Transverse colon (tissue), 4 donors: ENCODE results near the gene PRKCE. TPM values are rescaled to one million over a fixed set of nuclear protein-coding genes. Genes with fewer than 3 reads are reported as not detected.

Source experiments
- DNase-seq: peaks from one replicate; pipeline ENCODE4 v3.0.0-alpha.2; 2019
- H3K27ac ChIP-seq, 4 donors: fragments of 200-600 bp; sonication (generic); 2 replicates each; pipeline ENCODE4 v1.5.1; 2016 to 2018; ENCODE audit warnings: inconsistent platforms in 4 of 4
- H3K27me3 ChIP-seq: fragments of 200-600 bp; sonication (generic); 2 replicates; pipeline ENCODE4 v1.5.1; 2017; ENCODE audit warnings: inconsistent platforms
- H3K36me3 ChIP-seq, 4 donors: fragments of 200-600 bp; sonication (generic); 2 replicates each; pipeline ENCODE4 v1.5.1; 2017 to 2019; ENCODE audit warnings: inconsistent platforms in 4 of 4
- H3K4me1 ChIP-seq, 4 donors: fragments of 200-600 bp; sonication (generic); 2 replicates each; pipeline ENCODE4 v1.5.1; 2017 to 2020; ENCODE audit warnings: inconsistent platforms in 4 of 4
- H3K4me3 ChIP-seq, 4 donors: fragments of 200-600 bp; sonication (generic); 1 replicate in 1 of 4; 2 replicates in 3 of 4; pipeline versions ENCODE4 v1.5.1 to v1.6.1; 2017 to 2019; ENCODE audit warnings: inconsistent platforms in 4 of 4
- H3K9me3 ChIP-seq, 2 donors: fragments of 200-600 bp; sonication (generic); 2 replicates each; pipeline ENCODE4 v1.5.1; 2017 to 2019; ENCODE audit warnings: inconsistent platforms in 2 of 2
- CTCF ChIP-seq, 5 experiments: fragments of 200-600 bp in 3 of 5; fragments of 450-650 bp in 2 of 5; sonication (generic) in 3 of 5; IDR thresholded peaks; 1 replicate in 2 of 5; 2 replicates in 3 of 5; pipeline ENCODE4 v1.5.1; 2016 to 2017; ENCODE audit warnings: antibody characterized with exemption in 5 of 5, inconsistent platforms in 3 of 5, mild to moderate bottlenecking in 2 of 5, moderate library complexity in 1 of 5
- EP300 ChIP-seq: sonication (generic); formaldehyde crosslinking; IDR thresholded peaks from one replicate; pipeline ENCODE4 v1.6.1; 2017; ENCODE audit warnings: antibody characterized with exemption, low read depth
- POLR2A ChIP-seq: fragments of 450-650 bp; IDR thresholded peaks from one replicate; pipeline ENCODE4 v1.6.1; 2016; ENCODE audit warnings: antibody characterized with exemption, mild to moderate bottlenecking, moderate library complexity
- POLR2AphosphoS5 ChIP-seq, 3 donors: sonication (generic); formaldehyde crosslinking; IDR thresholded peaks; one replicate each; pipeline ENCODE4 v1.6.1; 2016; ENCODE audit warnings: antibody characterized with exemption in 3 of 3
- WGBS, 2 donors: methylation state at CpG; one replicate each; pipeline ENCODE4 v1.1.5; 2018; ENCODE audit warnings: low coverage in 1 of 2; 5-methylcytosine and 5-hydroxymethylcytosine counted together
- in situ Hi-C, 4 donors: fragments of 200-750 bp; cut with MboI; loops; one replicate each; pipeline versions ENCODE4 v1.15.0 to v1.15.1; 2017; ENCODE audit warnings: low sequenced_read_pairs in 3 of 4, low pct_ligation_motif_present in 1 of 4, low pct_unique_long_range_greater_than_20kb in 1 of 4
- intact Hi-C: fragments of 100-400 bp; cut with DNase I; formaldehyde crosslinking; loops from one replicate; pipeline ENCODE4 v1.15.1; 2023; ENCODE audit warnings: low total_unique reads
- total RNA-seq, 4 donors: library from RNA; depleted of rRNA; stranded (reverse); fragments of >200 nt; gene quantifications; one replicate each; pipeline ENCODE4 v1.1.0, GENCODE V29; 2016

Gene PRKCE
- total RNA-seq, 4 donors from 2014 or later, result 8.6 to 20.6 (median 11.3) TPM

GRCh38 chr2:45990131-45990530, 338.7 kb downstream of the PRKCE start:
- Histone ChIP-seq H3K27ac (no peak overlapping the region), H3K9me3 (no peaks in the 10 kb centered on the region), H3K4me1 (peaks cover 17 to 53% (median 35%) of the 10 kb centered on the region in 4 donors), H3K36me3 (no peaks in the 10 kb centered on the region), H3K27me3 (no peaks in the 10 kb centered on the region), H3K4me3 (no peak overlapping the region)
- intact Hi-C loops, result loop anchor here (10.0 kb wide), 1 partner anchor 385 kb away; no protein-coding TSS in a partner anchor
- TF ChIP-seq CTCF (IDR thresholded peaks at IDR 0.05) (no peak), POLR2A (no peak), EP300 (no peak), POLR2AphosphoS5 (IDR thresholded peaks at IDR 0.05) (no peak)
- in situ Hi-C loops, result loop anchor here in 2 of 4 donors (10.0 to 25.0 kb wide), 2 partner anchors 465 to 647 kb away; no protein-coding TSS in a partner anchor
- DNase-seq, result no peak
- 90 to 94% methylated on average over 2 to 6 of the region's 6 CpGs for WGBS, 2 donors

GRCh38 chr2:45992021-45992740, 340.7 kb downstream of the PRKCE start:
- peaks cover 17 to 53% (median 35%) of the 10 kb centered on the region in 4 donors for H3K4me1 ChIP-seq
- intact Hi-C loops (loop anchor here (10.0 kb wide), 1 partner anchor 383 kb away; no protein-coding TSS in a partner anchor), in situ Hi-C loops (loop anchor here in 2 of 4 donors (10.0 to 25.0 kb wide), 2 partner anchors 463 to 645 kb away; no protein-coding TSS in a partner anchor)
- TF ChIP-seq CTCF (IDR thresholded peaks at IDR 0.05) (no peak), POLR2AphosphoS5 (IDR thresholded peaks at IDR 0.05) (peak in 2 of 3 donors; percentile 19 to 61), POLR2A (no peak), EP300 (no peak)
- peak; percentile 77 for DNase-seq
- H3K36me3 ChIP-seq, result no peaks in the 10 kb centered on the region
- H3K9me3 ChIP-seq, result no peaks in the 10 kb centered on the region
- H3K27me3 ChIP-seq, result no peaks in the 10 kb centered on the region
- no peak overlapping the region for H3K4me3 ChIP-seq
- peak overlapping the region; percentile 70 to 80 (median 78) for H3K27ac ChIP-seq
- WGBS, 2 donors, result 30 to 35% methylated on average over 6 to 11 of the region's 11 CpGs

GRCh38 chr2:45992741-45993475, 341.4 kb downstream of the PRKCE start:
- intact Hi-C loops, result loop anchor here (10.0 kb wide), 1 partner anchor 382 kb away; no protein-coding TSS in a partner anchor
- no peak for DNase-seq
- H3K27me3 ChIP-seq, result no peaks in the 10 kb centered on the region
- in situ Hi-C loops, result loop anchor here in 2 of 4 donors (10.0 to 25.0 kb wide), 2 partner anchors 462 to 644 kb away; no protein-coding TSS in a partner anchor
- WGBS, 2 donors, result 34 to 41% methylated on average over 3 to 7 of the region's 7 CpGs
- TF ChIP-seq POLR2AphosphoS5 (IDR thresholded peaks at IDR 0.05), result peak in 1 of 3 donors; percentile 25
- no peak for TF ChIP-seq EP300
- H3K9me3 ChIP-seq, result no peaks in the 10 kb centered on the region
- peaks cover 17 to 51% (median 33%) of the 10 kb centered on the region in 4 donors for H3K4me1 ChIP-seq
- H3K4me3 ChIP-seq, result no peak overlapping the region
- no peaks in the 10 kb centered on the region for H3K36me3 ChIP-seq
- peak overlapping the region; percentile 70 to 80 (median 78) for H3K27ac ChIP-seq

- TF ChIP-seq POLR2A (no peak), POLR2AphosphoS5 (IDR thresholded peaks at IDR 0.05) (no peak), CTCF (IDR thresholded peaks at IDR 0.05) (peak; percentile 76 to 86 (median 83))
- DNase-seq, result peak; percentile 71
- H3K36me3 ChIP-seq, result no peaks in the 10 kb centered on the region
- no peaks in the 10 kb centered on the region for H3K27me3 ChIP-seq
- in situ Hi-C loops (loop anchor here in 2 of 4 donors (10.0 to 25.0 kb wide), 2 partner anchors 461 to 644 kb away; no protein-coding TSS in a partner anchor), intact Hi-C loops (loop anchor here (10.0 kb wide), 1 partner anchor 381 kb away; no protein-coding TSS in a partner anchor)
- WGBS, 2 donors, result 0 to 58% methylated on average over 1 to 6 of the region's 6 CpGs
- H3K4me1 ChIP-seq, result peaks cover 17 to 45% (median 27%) of the 10 kb centered on the region in 4 donors
- H3K4me3 ChIP-seq, result no peak overlapping the region
- H3K9me3 ChIP-seq, result no peaks in the 10 kb centered on the region
- H3K27ac ChIP-seq, result peak overlapping the region in 3 of 4 donors; percentile 70 to 78 (median 77)
These were observed 342.1 kb downstream of the PRKCE start for GRCh38 chr2:45993476-45993991.
